HEK293 (cell line): ENCODE data around the gene MADD.

Source experiments
- CTCF ChIA-PET: fragments of 350-600 bp; formaldehyde crosslinking; extraction: SDS; loops from one replicate; lab custom pipeline; 2021; ENCODE audit warnings: antibody characterized with exemption; lab: Yijun Ruan, JAX
- POLR2A ChIA-PET: fragments of 300-600 bp; formaldehyde crosslinking; extraction: SDS; loops from one replicate; lab custom pipeline; 2020; ENCODE audit warnings: antibody characterized with exemption, inconsistent platforms; lab: Yijun Ruan, JAX
- H3K27ac ChIP-seq: fragments of 200-500 bp; sonication (Bioruptor generic); 2 replicates; pipeline ENCODE4 v1.5.1; 2014; ENCODE audit warnings: low read depth, low read length, control low read depth, inconsistent platforms; ENCODE audit errors: extremely low read depth
- H3K36me3 ChIP-seq, 2 experiments: fragments of 200-500 bp in 1 of 2; sonication (Bioruptor generic) in 1 of 2; 1 replicate in 1 of 2; 2 replicates in 1 of 2; pipeline ENCODE4 v1.5.1; 2014 to 2017; ENCODE audit warnings: inconsistent platforms in 2 of 2, low read length in 2 of 2; ENCODE audit not compliant: control insufficient read depth in 2 of 2, insufficient read depth in 1 of 2
- H3K4me1 ChIP-seq: fragments of 200-500 bp; sonication (Bioruptor generic); 2 replicates; pipeline ENCODE4 v1.5.1; 2014; ENCODE audit warnings: mild to moderate bottlenecking, low read length, inconsistent platforms; ENCODE audit not compliant: control insufficient read depth, insufficient read depth
- H3K4me3 ChIP-seq: 2 replicates; pipeline ENCODE4 v1.5.1; 2011; ENCODE audit warnings: low read depth, mild to moderate bottlenecking, control low read depth, low read length, moderate library complexity
- H3K9me3 ChIP-seq: fragments of 200-500 bp; sonication (Bioruptor generic); 2 replicates; pipeline ENCODE4 v1.5.1; 2014; ENCODE audit warnings: low read depth, low read length, inconsistent platforms; ENCODE audit not compliant: control insufficient read depth, insufficient read depth
- AEBP2 ChIP-seq: fragments of 450-650 bp; formaldehyde crosslinking; IDR thresholded peaks from 2 replicates; pipeline ENCODE4 v1.5.1; 2016; ENCODE audit warnings: missing biosample characterization, missing genetic modification characterization, borderline replicate concordance
- HOXA7 ChIP-seq: sonication (generic); formaldehyde crosslinking; IDR thresholded peaks from 2 replicates; pipeline ENCODE4 v1.8.1; 2022; ENCODE audit warnings: missing genetic modification reagents, borderline replicate concordance
- KLF16 ChIP-seq: fragments of 450-650 bp; formaldehyde crosslinking; IDR thresholded peaks from 2 replicates; pipeline ENCODE4 v1.5.1; 2017; ENCODE audit warnings: missing biosample characterization, missing genetic modification characterization
- SALL2 ChIP-seq: fragments of 450-650 bp; formaldehyde crosslinking; IDR thresholded peaks from 2 replicates; pipeline ENCODE4 v1.5.0; 2017; ENCODE audit warnings: missing biosample characterization, mild to moderate bottlenecking, missing genetic modification characterization, borderline replicate concordance
- SP7 ChIP-seq: fragments of 450-650 bp; formaldehyde crosslinking; IDR thresholded peaks from 2 replicates; pipeline ENCODE4 v1.5.1; 2016; ENCODE audit warnings: missing biosample characterization, missing genetic modification characterization
- TSHZ1 ChIP-seq: fragments of 450-650 bp; formaldehyde crosslinking; IDR thresholded peaks from 2 replicates; pipeline ENCODE4 v1.5.1; 2016; ENCODE audit warnings: missing biosample characterization, missing genetic modification characterization, borderline replicate concordance
- ZEB2 ChIP-seq: fragments of 450-650 bp; formaldehyde crosslinking; IDR thresholded peaks from 2 replicates; pipeline ENCODE4 v1.5.1; 2016; ENCODE audit warnings: missing biosample characterization, missing genetic modification characterization
- ZNF132 ChIP-seq: fragments of 450-650 bp; formaldehyde crosslinking; IDR thresholded peaks from 2 replicates; pipeline ENCODE4 v1.5.1; 2017; ENCODE audit warnings: missing biosample characterization, missing genetic modification characterization, borderline replicate concordance
- ZNF155 ChIP-seq: fragments of 450-650 bp; formaldehyde crosslinking; IDR thresholded peaks from 2 replicates; pipeline ENCODE4 v1.5.1; 2016; ENCODE audit warnings: missing biosample characterization, missing genetic modification characterization
- ZNF214 ChIP-seq: fragments of 450-650 bp; formaldehyde crosslinking; IDR thresholded peaks from 2 replicates; pipeline ENCODE4 v1.5.1; 2017; ENCODE audit warnings: missing biosample characterization, mild to moderate bottlenecking, missing genetic modification characterization, borderline replicate concordance
- ZNF221 ChIP-seq: fragments of 450-650 bp; formaldehyde crosslinking; IDR thresholded peaks from 2 replicates; pipeline ENCODE4 v1.5.1; 2017; ENCODE audit warnings: missing biosample characterization, missing genetic modification characterization, borderline replicate concordance
- ZNF366 ChIP-seq: fragments of 450-650 bp; formaldehyde crosslinking; conservative IDR thresholded peaks from 2 replicates; pipeline ENCODE4 v1.5.1; 2016; ENCODE audit warnings: missing biosample characterization, missing genetic modification characterization
- ZNF514 ChIP-seq: fragments of 450-650 bp; formaldehyde crosslinking; IDR thresholded peaks from 2 replicates; pipeline ENCODE4 v1.5.1; 2016; ENCODE audit warnings: missing biosample characterization, missing genetic modification characterization
- ZNF530 ChIP-seq: fragments of 450-650 bp; formaldehyde crosslinking; IDR thresholded peaks from 2 replicates; pipeline ENCODE4 v1.5.1; 2016; ENCODE audit warnings: low read depth, missing biosample characterization, missing genetic modification characterization
- ZNF600 ChIP-seq: fragments of 450-650 bp; formaldehyde crosslinking; IDR thresholded peaks from 2 replicates; pipeline ENCODE4 v1.5.1; 2016; ENCODE audit warnings: missing biosample characterization, missing genetic modification characterization
- ZNF623 ChIP-seq: fragments of 450-650 bp; formaldehyde crosslinking; IDR thresholded peaks from 2 replicates; pipeline ENCODE4 v1.5.1; 2016; ENCODE audit warnings: missing biosample characterization, missing genetic modification characterization
- ZNF626 ChIP-seq: fragments of 450-650 bp; sonication (Bioruptor Pico); formaldehyde crosslinking; IDR thresholded peaks from 2 replicates; pipeline ENCODE4 v1.5.1; 2018; ENCODE audit warnings: missing biosample characterization, missing genetic modification characterization, inconsistent platforms
- ZNF645 ChIP-seq: fragments of 450-650 bp; formaldehyde crosslinking; IDR thresholded peaks from 2 replicates; pipeline ENCODE4; 2016; ENCODE audit warnings: missing biosample characterization, missing genetic modification characterization
- ZSCAN16 ChIP-seq: fragments of 450-650 bp; formaldehyde crosslinking; IDR thresholded peaks from 2 replicates; pipeline ENCODE4 v1.5.1; 2016; ENCODE audit warnings: missing biosample characterization, missing genetic modification characterization
- ZSCAN18 ChIP-seq: fragments of 450-650 bp; formaldehyde crosslinking; IDR thresholded peaks from 2 replicates; pipeline ENCODE4 v1.5.1; 2016; ENCODE audit warnings: missing biosample characterization, missing genetic modification characterization

The MADD gene

GRCh38 chr11:47361419-47361818 lies 91.5 kb downstream of the MADD start:
- no peaks in the 10 kb centered on the region for H3K36me3 ChIP-seq
- no peak overlapping the region for H3K4me3 ChIP-seq
- no peaks in the 10 kb centered on the region for H3K4me1 ChIP-seq
- CTCF ChIA-PET = interaction anchor here (0.6 to 2.6 kb wide), 3 partner anchors 13 to 823 kb away, joined by 3 to 10 read pairs (median 4); partner anchors contain the start of gene ARFGAP2
- POLR2A ChIA-PET = no interaction called here
- TF ChIP-seq SALL2 (tag by site-specific recombination) (no peak), ZSCAN18 (tag by site-specific recombination) (no peak), ZNF600 (tag by site-specific recombination) (no peak), ZEB2 (tag by site-specific recombination) (no peak), HOXA7 (CRISPR knock-in tag) (no peak), ZNF514 (tag by site-specific recombination) (no peak), KLF16 (tag by site-specific recombination) (no peak), ZNF366 (tag by site-specific recombination) (no peak), ZNF626 (tag by site-specific recombination) (no peak), TSHZ1 (tag by site-specific recombination) (no peak), ZNF623 (tag by site-specific recombination) (no peak), AEBP2 (tag by site-specific recombination) (no peak), ZNF530 (tag by site-specific recombination) (no peak), ZNF155 (no peak), ZNF645 (tag by site-specific recombination) (no peak), ZNF221 (tag by site-specific recombination) (no peak), ZNF132 (tag by site-specific recombination) (no peak), ZNF214 (tag by site-specific recombination) (no peak), ZSCAN16 (tag by site-specific recombination) (no peak), SP7 (tag by site-specific recombination) (no peak)
- TF ChIP-seq, all 188 proteins: peak for 0
- H3K27ac ChIP-seq = no peak overlapping the region
- H3K9me3 ChIP-seq = no peaks in the 10 kb centered on the region
